GM23338 (cell line): ENCODE data around the gene WRNIP1. TPM values are rescaled to one million over a fixed set of nuclear protein-coding genes. Genes with fewer than 3 reads are reported as not detected.

Experiments
- ATAC-seq: fragments of 200-7000 bp; cut with Tn5 transposase; 3 replicates; pipeline ENCODE4 v1.9.1; 2020
- DNase-seq: peaks from one replicate; pipeline ENCODE4 v3.0.0-alpha.2; 2015; ENCODE audit warnings: low spot score
- H2AFZ ChIP-seq: fragments of 200-600 bp; sonication (generic); 2 replicates; pipeline ENCODE4 v1.8.0; 2016; ENCODE audit warnings: antibody characterized with exemption, mild to moderate bottlenecking, moderate library complexity
- H3F3A ChIP-seq: fragments of 200-600 bp; sonication (generic); replicated peaks from 2 replicates; pipeline ENCODE4 v1.8.0; 2017; ENCODE audit warnings: antibody characterized with exemption, mixed run types, low read depth
- H3K27ac ChIP-seq: fragments of 200-600 bp; sonication (generic); 2 replicates; pipeline ENCODE4 v1.6.1; 2016; ENCODE audit warnings: low read depth
- H3K27me3 ChIP-seq: fragments of 200-600 bp; sonication (generic); 2 replicates; pipeline ENCODE4 v1.8.0; 2016; ENCODE audit warnings: mild to moderate bottlenecking, mixed run types, moderate library complexity; ENCODE audit not compliant: insufficient read depth
- H3K36me3 ChIP-seq: fragments of 200-600 bp; sonication (generic); 2 replicates; pipeline ENCODE4 v1.8.0; 2016; ENCODE audit warnings: mild to moderate bottlenecking; ENCODE audit not compliant: insufficient read depth
- H3K4me1 ChIP-seq: fragments of 200-600 bp; sonication (generic); 2 replicates; pipeline ENCODE4 v1.8.0; 2016; ENCODE audit warnings: mild to moderate bottlenecking, moderate library complexity; ENCODE audit not compliant: insufficient read depth
- H3K4me2 ChIP-seq: fragments of 200-600 bp; sonication (generic); 2 replicates; pipeline ENCODE4 v1.7.1; 2017; ENCODE audit warnings: mixed run types
- H3K4me3 ChIP-seq: fragments of 200-600 bp; sonication (generic); 2 replicates; pipeline ENCODE4 v1.6.1; 2016; ENCODE audit warnings: mixed run types
- H3K79me2 ChIP-seq: fragments of 200-600 bp; sonication (generic); replicated peaks from 2 replicates; pipeline ENCODE4 v1.8.0; 2017; ENCODE audit warnings: mild to moderate bottlenecking; ENCODE audit not compliant: insufficient read depth
- H3K9me2 ChIP-seq: fragments of 200-600 bp; sonication (generic); 2 replicates; pipeline ENCODE4 v1.8.0; 2017; ENCODE audit not compliant: insufficient read depth
- H4K20me1 ChIP-seq: fragments of 200-600 bp; sonication (generic); replicated peaks from 2 replicates; pipeline ENCODE4 v1.8.0; 2017; ENCODE audit warnings: mild to moderate bottlenecking; ENCODE audit not compliant: insufficient read depth
- H3K27ac Mint-ChIP-seq: 2 replicates; pipeline ENCODE4 v1.8.0; 2020; ENCODE audit warnings: inconsistent platforms, mild to moderate bottlenecking, moderate library complexity, mixed read lengths
- H3K27me3 Mint-ChIP-seq: 3 replicates; pipeline ENCODE4 v1.8.0; 2022; ENCODE audit warnings: low read depth, mild to moderate bottlenecking, moderate library complexity, mixed read lengths, inconsistent platforms; ENCODE audit not compliant: insufficient read depth, poor library complexity
- H3K36me3 Mint-ChIP-seq: 3 replicates; pipeline ENCODE4 v1.8.0; 2021; ENCODE audit warnings: low read depth, mild to moderate bottlenecking, inconsistent platforms, moderate library complexity, mixed read lengths
- H3K4me1 Mint-ChIP-seq: 3 replicates; pipeline ENCODE4 v1.8.0; 2020; ENCODE audit warnings: mild to moderate bottlenecking, inconsistent platforms, mixed read lengths
- H3K4me3 Mint-ChIP-seq: 3 replicates; pipeline ENCODE4 v1.8.0; 2021; ENCODE audit warnings: moderate library complexity, mild to moderate bottlenecking, inconsistent platforms, mixed read lengths
- H3K9me3 Mint-ChIP-seq: 3 replicates; pipeline ENCODE4 v1.8.0; 2020; ENCODE audit warnings: moderate library complexity, mild to moderate bottlenecking, inconsistent platforms, mixed read lengths
- CREB1 ChIP-seq: fragments of 250-450 bp; sonication (Bioruptor Pico); IDR thresholded peaks from 2 replicates; pipeline ENCODE4 v1.5.0; 2020; ENCODE audit warnings: low read depth, mild to moderate bottlenecking, moderate library complexity
- CTCF ChIP-seq, 2 experiments: fragments of 200-600 bp in 1 of 2; sonication (generic) in 1 of 2; conservative IDR thresholded peaks; 2 replicates each; pipeline versions ENCODE4 v1.5.1 to v1.6.1; 2016 to 2017; ENCODE audit warnings: antibody characterized with exemption in 2 of 2, low read depth in 2 of 2, mild to moderate bottlenecking in 2 of 2, moderate library complexity in 1 of 2
- ETS1 ChIP-seq: IDR thresholded peaks from 2 replicates; pipeline ENCODE4 v1.6.1; 2016; ENCODE audit warnings: antibody characterized with exemption
- EZH2 ChIP-seq: fragments of 200-600 bp; sonication (generic); IDR thresholded peaks from one replicate; pipeline ENCODE4 v1.8.0; 2017; ENCODE audit warnings: antibody characterized with exemption, mild to moderate bottlenecking, low read depth; ENCODE audit not compliant: unreplicated experiment
- EZH2phosphoT487 ChIP-seq: fragments of 200-600 bp; sonication (generic); IDR thresholded peaks from one replicate; pipeline ENCODE4 v1.8.1; 2018; ENCODE audit warnings: antibody characterized with exemption; ENCODE audit not compliant: unreplicated experiment
- JUNB ChIP-seq: IDR thresholded peaks from one replicate; pipeline ENCODE4 v1.6.1; 2016; ENCODE audit warnings: antibody characterized with exemption; ENCODE audit not compliant: unreplicated experiment
- NANOG ChIP-seq: IDR thresholded peaks from 2 replicates; pipeline ENCODE4 v1.6.1; 2016; ENCODE audit warnings: antibody characterized with exemption, borderline replicate concordance
- POLR2AphosphoS5 ChIP-seq: IDR thresholded peaks from 2 replicates; pipeline ENCODE4 v1.6.1; 2016; ENCODE audit warnings: antibody characterized with exemption, low read depth
- STAT1 ChIP-seq: IDR thresholded peaks from one replicate; pipeline ENCODE4 v1.6.1; 2016; ENCODE audit warnings: antibody characterized with exemption; ENCODE audit not compliant: unreplicated experiment
- ZNF114 ChIP-seq: fragments of 250-450 bp; sonication (Bioruptor Pico); IDR thresholded peaks from 2 replicates; pipeline ENCODE4 v1.5.0; 2020; ENCODE audit warnings: mild to moderate bottlenecking, moderate library complexity
- ZNF331 ChIP-seq: fragments of 250-450 bp; sonication (Bioruptor Pico); IDR thresholded peaks from 2 replicates; pipeline ENCODE4 v1.5.0; 2020; ENCODE audit warnings: low read depth, mild to moderate bottlenecking, moderate library complexity
- ZNF462 ChIP-seq: fragments of 250-450 bp; sonication (Bioruptor Pico); IDR thresholded peaks from 2 replicates; pipeline ENCODE4 v1.5.0; 2020; ENCODE audit warnings: mild to moderate bottlenecking, moderate library complexity
- polyA plus RNA-seq: library from polyadenylated mRNA; unstranded; fragments of >200 nt; fragmentation: Nextera tagmentation; extraction: Ambion mirVana; gene quantifications from 2 replicates; pipeline ENCODE4 v1.2.1, GENCODE V29; 2016
- total RNA-seq: library from RNA; depleted of rRNA; stranded (reverse); fragments of >200 nt; shearing (Covaris generic); gene quantifications from 2 replicates; pipeline ENCODE4 v1.2.3, GENCODE V29; 2014
- TF ChIP-seq, protein P1 (sequence below): IDR thresholded peaks from one replicate; pipeline ENCODE4 v1.6.1; 2018; ENCODE audit warnings: antibody characterized with exemption; ENCODE audit not compliant: unreplicated experiment

WRNIP1 gene
- total and polyA plus RNA-seq, 2 experiments from 2014 or later: 27.6 to 66.0 TPM

- Mint-ChIP-seq H3K4me1 (peaks cover 9% of the 10 kb centered on the region), H3K9me3 (no peaks in the 10 kb centered on the region; the same call in 2 of the 3 replicates), H3K4me3 (no peak overlapping the region; the same call in 2 of the 3 replicates), H3K27me3 (no peaks in the 10 kb centered on the region), H3K27ac (peak overlapping the region; percentile 38), H3K36me3 (peaks cover 39% of the 10 kb centered on the region)
- H3F3A ChIP-seq: no peaks in the 10 kb centered on the region
- H3K4me3 ChIP-seq: no peak overlapping the region
- TF ChIP-seq NANOG (no peak), JUNB (no peak), ETS1 (no peak), POLR2AphosphoS5 (no peak), EZH2phosphoT487 (no peak), ZNF331 (no peak), STAT1 (no peak), ZNF462 (CRISPR knock-in tag) (no peak), ZNF114 (CRISPR knock-in tag) (no peak), CTCF (conservative IDR thresholded peaks at IDR 0.05; ENCODE audit: low read depth in 2 of 2) (no peak), CREB1 (CRISPR knock-in tag) (no peak), EZH2 (no peak)
- TF ChIP-seq, protein P1, sequence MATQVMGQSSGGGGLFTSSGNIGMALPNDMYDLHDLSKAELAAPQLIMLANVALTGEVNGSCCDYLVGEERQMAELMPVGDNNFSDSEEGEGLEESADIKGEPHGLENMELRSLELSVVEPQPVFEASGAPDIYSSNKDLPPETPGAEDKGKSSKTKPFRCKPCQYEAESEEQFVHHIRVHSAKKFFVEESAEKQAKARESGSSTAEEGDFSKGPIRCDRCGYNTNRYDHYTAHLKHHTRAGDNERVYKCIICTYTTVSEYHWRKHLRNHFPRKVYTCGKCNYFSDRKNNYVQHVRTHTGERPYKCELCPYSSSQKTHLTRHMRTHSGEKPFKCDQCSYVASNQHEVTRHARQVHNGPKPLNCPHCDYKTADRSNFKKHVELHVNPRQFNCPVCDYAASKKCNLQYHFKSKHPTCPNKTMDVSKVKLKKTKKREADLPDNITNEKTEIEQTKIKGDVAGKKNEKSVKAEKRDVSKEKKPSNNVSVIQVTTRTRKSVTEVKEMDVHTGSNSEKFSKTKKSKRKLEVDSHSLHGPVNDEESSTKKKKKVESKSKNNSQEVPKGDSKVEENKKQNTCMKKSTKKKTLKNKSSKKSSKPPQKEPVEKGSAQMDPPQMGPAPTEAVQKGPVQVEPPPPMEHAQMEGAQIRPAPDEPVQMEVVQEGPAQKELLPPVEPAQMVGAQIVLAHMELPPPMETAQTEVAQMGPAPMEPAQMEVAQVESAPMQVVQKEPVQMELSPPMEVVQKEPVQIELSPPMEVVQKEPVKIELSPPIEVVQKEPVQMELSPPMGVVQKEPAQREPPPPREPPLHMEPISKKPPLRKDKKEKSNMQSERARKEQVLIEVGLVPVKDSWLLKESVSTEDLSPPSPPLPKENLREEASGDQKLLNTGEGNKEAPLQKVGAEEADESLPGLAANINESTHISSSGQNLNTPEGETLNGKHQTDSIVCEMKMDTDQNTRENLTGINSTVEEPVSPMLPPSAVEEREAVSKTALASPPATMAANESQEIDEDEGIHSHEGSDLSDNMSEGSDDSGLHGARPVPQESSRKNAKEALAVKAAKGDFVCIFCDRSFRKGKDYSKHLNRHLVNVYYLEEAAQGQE: no peak
- H3K27me3 ChIP-seq: no peaks in the 10 kb centered on the region
- H3K9me2 ChIP-seq: no peaks in the 10 kb centered on the region
- peak; percentile 14; the same call in 2 of the 3 replicates for ATAC-seq
- H2AFZ ChIP-seq: no peak overlapping the region
- peak overlapping the region; percentile 78; the same call in 1 of the 2 replicates for H3K27ac ChIP-seq
- peaks cover 46% of the 10 kb centered on the region for H3K79me2 ChIP-seq
- DNase-seq: no peak
- H3K4me1 ChIP-seq: peaks cover 4% of the 10 kb centered on the region; the same call in 1 of the 2 replicates
- no peak overlapping the region for H3K4me2 ChIP-seq
- H3K36me3 ChIP-seq: peaks cover 6% of the 10 kb centered on the region; the same call in 1 of the 2 replicates
- H4K20me1 ChIP-seq: peaks cover 11% of the 10 kb centered on the region
Measured at GRCh38 chr6:2782825-2783187, 17.6 kb downstream of the WRNIP1 start.
